ENCODE measurements around the gene PPT1. TPM values are rescaled to one million over a fixed set of nuclear protein-coding genes. Genes with fewer than 3 reads are reported as not detected.
A peak's percentile ranks its signal among the peaks of the same experiment; 100 is the strongest.

The PPT1 gene
- polyA plus RNA-seq, 1 of the 3 experiments (the other 2 are of a cell fraction): 26.0 TPM

GRCh38 chr1:40092706-40093639 lies 4.1 kb downstream of the PPT1 start:
- POLR2A ChIA-PET: no interaction called here
- H3K9me3 ChIP-seq: no peaks in the 10 kb centered on the region
- H3K4me2 ChIP-seq: no peak overlapping the region
- H3K27me3 ChIP-seq (ENCODE audit: insufficient read depth): no peaks in the 10 kb centered on the region
- H4K20me1 ChIP-seq (ENCODE audit: insufficient read depth): no peaks in the 10 kb centered on the region
- peaks cover 24% of the 10 kb centered on the region; the same call in 1 of the 2 replicates for H3K79me2 ChIP-seq (ENCODE audit: insufficient read depth)
- H2AFZ ChIP-seq (ENCODE audit: low read depth): no peak overlapping the region
- peaks cover 9% of the 10 kb centered on the region for H3F3A ChIP-seq (replicated peaks; ENCODE audit: insufficient read depth)
- H3K36me3 ChIP-seq (replicated peaks in 1 of 2; ENCODE audit: control insufficient read depth in 1 of 2, insufficient read depth in 2 of 2, low read length in 1 of 2): peaks cover 26 to 36% of the 10 kb centered on the region in 2 experiments
- no peak overlapping the region for H3K9ac ChIP-seq
- H3K4me3 ChIP-seq (ENCODE audit: low read depth in 2 of 2, low read length in 1 of 2): no peak overlapping the region
- 0 out of 4 replicates have a peak overlapping the region, but pooled peaks of 1 of the 2 experiments have one; percentile 22 for H3K27ac ChIP-seq (ENCODE audit: low read depth in 2 of 2, low read length in 1 of 2)
- 60% methylated on average over 6 of the region's 6 CpGs for WGBS (ENCODE audit: low lambda C conversion rate)
- CTCF ChIA-PET: interaction anchor here (1.6 to 3.7 kb wide), 4 partner anchors 14 to 246 kb away, joined by 4 to 16 read pairs (median 9); no protein-coding TSS in a partner anchor
- no peak for DNase-seq
- H3K9me2 ChIP-seq: no peaks in the 10 kb centered on the region
- H3K4me1 ChIP-seq (ENCODE audit: control insufficient read depth in 1 of 2, insufficient read depth in 2 of 2, low read depth in 1 of 2, low read length in 1 of 2): peaks cover 3 to 12% of the 10 kb centered on the region in 2 experiments; a peak in 2 of 4 replicates
- TF ChIP-seq FOXJ3 (CRISPR knock-in tag; IDR thresholded peaks at IDR 0.05) (no peak), RXRA (IDR thresholded peaks at IDR 0.05; ENCODE audit: borderline replicate concordance, low read depth) (no peak), RAD21 (IDR thresholded peaks at IDR 0.05; ENCODE audit: low read length) (no peak), TEAD4 (IDR thresholded peaks at IDR 0.05; ENCODE audit: borderline replicate concordance, insufficient read depth) (no peak), FOXM1 (IDR thresholded peaks at IDR 0.05; ENCODE audit: low read depth) (no peak), NRF1 (IDR thresholded peaks at IDR 0.05; ENCODE audit: low read depth, low read length) (no peak), GABPA (IDR thresholded peaks at IDR 0.05; ENCODE audit: low read depth) (no peak), JUND (IDR thresholded peaks at IDR 0.05) (no peak), MXI1 (IDR thresholded peaks at IDR 0.05; ENCODE audit: low read depth, low read length) (no peak), IRF3 (IDR thresholded peaks at IDR 0.05; ENCODE audit: low read depth, low read length) (no peak)
- TF ChIP-seq, protein P1, sequence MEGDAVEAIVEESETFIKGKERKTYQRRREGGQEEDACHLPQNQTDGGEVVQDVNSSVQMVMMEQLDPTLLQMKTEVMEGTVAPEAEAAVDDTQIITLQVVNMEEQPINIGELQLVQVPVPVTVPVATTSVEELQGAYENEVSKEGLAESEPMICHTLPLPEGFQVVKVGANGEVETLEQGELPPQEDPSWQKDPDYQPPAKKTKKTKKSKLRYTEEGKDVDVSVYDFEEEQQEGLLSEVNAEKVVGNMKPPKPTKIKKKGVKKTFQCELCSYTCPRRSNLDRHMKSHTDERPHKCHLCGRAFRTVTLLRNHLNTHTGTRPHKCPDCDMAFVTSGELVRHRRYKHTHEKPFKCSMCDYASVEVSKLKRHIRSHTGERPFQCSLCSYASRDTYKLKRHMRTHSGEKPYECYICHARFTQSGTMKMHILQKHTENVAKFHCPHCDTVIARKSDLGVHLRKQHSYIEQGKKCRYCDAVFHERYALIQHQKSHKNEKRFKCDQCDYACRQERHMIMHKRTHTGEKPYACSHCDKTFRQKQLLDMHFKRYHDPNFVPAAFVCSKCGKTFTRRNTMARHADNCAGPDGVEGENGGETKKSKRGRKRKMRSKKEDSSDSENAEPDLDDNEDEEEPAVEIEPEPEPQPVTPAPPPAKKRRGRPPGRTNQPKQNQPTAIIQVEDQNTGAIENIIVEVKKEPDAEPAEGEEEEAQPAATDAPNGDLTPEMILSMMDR (IDR thresholded peaks at IDR 0.05): no peak
- TF ChIP-seq, protein P2, sequence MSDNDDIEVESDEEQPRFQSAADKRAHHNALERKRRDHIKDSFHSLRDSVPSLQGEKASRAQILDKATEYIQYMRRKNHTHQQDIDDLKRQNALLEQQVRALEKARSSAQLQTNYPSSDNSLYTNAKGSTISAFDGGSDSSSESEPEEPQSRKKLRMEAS (IDR thresholded peaks at IDR 0.05; ENCODE audit: low read depth): no peak
- TF ChIP-seq, protein P3, sequence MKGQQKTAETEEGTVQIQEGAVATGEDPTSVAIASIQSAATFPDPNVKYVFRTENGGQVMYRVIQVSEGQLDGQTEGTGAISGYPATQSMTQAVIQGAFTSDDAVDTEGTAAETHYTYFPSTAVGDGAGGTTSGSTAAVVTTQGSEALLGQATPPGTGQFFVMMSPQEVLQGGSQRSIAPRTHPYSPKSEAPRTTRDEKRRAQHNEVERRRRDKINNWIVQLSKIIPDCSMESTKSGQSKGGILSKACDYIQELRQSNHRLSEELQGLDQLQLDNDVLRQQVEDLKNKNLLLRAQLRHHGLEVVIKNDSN (IDR thresholded peaks at IDR 0.05; ENCODE audit: borderline replicate concordance, low read depth): no peak

All from SK-N-SH (cell line).